Measurements from ENCODE around the gene RAET1G.

DNA sequence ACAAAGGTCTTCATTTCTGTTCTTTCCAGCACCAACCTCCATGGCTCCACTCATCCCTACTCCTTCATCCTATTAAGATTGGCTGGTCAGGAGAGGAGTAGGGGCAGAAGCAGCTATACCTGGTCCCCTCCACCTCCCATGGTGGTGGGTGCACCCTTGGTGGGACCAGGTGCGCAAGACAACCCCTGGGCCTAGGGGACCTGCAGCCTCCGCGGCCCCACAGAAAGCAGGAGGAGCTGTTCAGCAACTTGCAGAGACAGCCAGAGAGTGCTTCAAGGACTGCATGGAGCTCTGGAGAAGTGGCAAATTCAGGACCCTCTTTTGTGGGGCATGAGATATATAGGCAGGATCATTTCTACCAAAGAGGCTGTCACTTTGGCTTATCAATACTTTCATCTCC is 28.7 kb upstream of the RAET1G start:
- TF ChIP-seq POLR2A (IDR thresholded peaks at IDR 0.05) = no peak
- TF ChIP-seq, protein P1, sequence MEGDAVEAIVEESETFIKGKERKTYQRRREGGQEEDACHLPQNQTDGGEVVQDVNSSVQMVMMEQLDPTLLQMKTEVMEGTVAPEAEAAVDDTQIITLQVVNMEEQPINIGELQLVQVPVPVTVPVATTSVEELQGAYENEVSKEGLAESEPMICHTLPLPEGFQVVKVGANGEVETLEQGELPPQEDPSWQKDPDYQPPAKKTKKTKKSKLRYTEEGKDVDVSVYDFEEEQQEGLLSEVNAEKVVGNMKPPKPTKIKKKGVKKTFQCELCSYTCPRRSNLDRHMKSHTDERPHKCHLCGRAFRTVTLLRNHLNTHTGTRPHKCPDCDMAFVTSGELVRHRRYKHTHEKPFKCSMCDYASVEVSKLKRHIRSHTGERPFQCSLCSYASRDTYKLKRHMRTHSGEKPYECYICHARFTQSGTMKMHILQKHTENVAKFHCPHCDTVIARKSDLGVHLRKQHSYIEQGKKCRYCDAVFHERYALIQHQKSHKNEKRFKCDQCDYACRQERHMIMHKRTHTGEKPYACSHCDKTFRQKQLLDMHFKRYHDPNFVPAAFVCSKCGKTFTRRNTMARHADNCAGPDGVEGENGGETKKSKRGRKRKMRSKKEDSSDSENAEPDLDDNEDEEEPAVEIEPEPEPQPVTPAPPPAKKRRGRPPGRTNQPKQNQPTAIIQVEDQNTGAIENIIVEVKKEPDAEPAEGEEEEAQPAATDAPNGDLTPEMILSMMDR (IDR thresholded peaks at IDR 0.05) = no peak
- no peak for TF ChIP-seq POLR2AphosphoS5 (IDR thresholded peaks at IDR 0.05)
